Measurements from ENCODE around the gene TMEM52B. TPM values are rescaled to one million over a fixed set of nuclear protein-coding genes. Genes with fewer than 3 reads are reported as not detected.

TMEM52B gene
- total RNA-seq (2022; extraction: Qiagen RNA extraction) = 0.05 to 0.20 TPM (median 0.11 TPM) in 5 replicates

DNA sequence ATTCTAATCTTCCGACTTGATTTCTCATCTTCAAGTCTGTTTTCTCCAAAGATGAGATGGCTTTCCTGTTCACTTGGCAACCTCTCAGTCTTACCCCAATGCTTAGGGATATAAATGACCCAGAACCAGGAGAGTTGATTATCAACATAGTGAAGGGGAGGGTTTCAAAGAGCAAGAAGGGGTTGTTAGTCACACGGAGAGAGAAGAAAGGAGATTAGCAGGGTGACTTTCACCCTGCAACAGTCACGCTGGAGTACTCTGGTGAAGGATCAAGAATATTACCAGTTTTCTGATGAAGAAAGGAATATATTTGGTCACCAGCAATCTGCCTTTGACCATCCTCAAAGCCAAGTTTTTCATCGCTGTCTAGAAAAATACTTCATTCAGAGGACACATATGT lies at the start of gene TMEM52B:
TSS of gene TMEM52B (plus strand) at position 212 of the 400 bp plus-strand sequence. CDS start 543 bp downstream, outside the sequence.

DNA sequence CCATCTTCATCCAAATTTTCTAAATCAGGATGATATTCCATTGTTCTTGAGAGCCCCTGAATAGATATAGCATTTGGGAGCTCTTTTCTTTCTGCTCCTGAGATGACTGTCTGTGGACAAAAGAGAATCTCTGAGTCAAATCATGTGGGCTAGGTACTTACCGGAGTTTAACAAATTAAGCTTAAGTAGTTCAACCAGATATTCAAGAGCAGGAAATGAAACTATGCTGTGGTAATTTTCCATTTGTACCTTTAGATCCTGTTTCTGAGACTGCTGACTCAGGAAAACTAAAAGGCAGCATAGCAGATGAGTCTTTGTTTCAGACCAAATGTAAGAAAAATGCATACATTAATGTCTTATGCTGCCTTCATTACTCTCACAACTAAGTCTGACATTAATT lies 48.8 kb upstream of the TMEM52B start, which contains the start of gene CLEC7A:
TSS of gene CLEC7A (minus strand) at position 158 of the 400 bp plus-strand sequence. CDS start at position 41, 117 bp downstream.

DNA sequence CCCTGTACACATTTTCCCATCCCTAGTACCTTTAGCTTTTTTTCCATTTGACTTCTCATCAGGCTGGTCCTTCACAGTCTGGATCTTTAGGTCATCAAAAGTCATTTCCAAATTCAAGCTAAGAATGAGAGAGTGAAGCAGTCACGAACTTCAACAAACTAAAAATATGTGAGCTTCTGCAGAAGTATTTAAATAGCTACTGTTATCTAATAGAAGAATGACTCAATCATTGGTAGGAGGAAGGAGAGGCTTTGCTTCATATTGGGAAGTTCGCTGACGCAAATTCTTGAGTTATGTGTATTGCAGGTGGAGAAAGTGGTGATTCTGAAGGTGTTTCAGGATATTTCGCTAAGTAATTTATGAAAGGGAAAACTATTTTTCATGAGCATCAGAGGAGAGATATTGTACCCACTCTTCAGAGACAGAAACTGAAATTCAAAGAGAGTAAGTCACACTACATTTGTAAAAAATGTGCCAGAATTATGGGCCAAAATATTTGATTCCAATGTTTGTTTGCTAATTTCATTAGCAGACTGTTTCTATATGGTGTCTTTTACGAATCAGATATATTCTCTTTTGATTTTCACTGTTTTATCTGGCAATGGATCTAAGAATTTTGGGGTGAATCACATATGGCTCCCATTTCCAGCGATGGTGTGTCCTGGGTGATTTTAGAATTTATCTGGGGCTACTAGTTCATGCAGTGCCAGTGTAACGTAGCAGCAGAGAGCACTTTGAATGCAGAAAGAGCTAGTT lies 6.7 kb upstream of the TMEM52B start, which contains the start of gene OLR1:
TSS of gene OLR1 (minus strand) at position 160 of the 756 bp plus-strand sequence. CDS start at position 105, 55 bp downstream.

GRCh38 chr12:10212739-10213131 lies 33.9 kb downstream of the TMEM52B start, which contains the start of gene GABARAPL1:
GABARAPL1 (plus strand) TSS chr12:10212877; CDS start chr12:10213130, 253 bp downstream.

Other genes starting within 250 kb of the TMEM52B start
- not detected in 5 replicates for gene CLEC2A, start 246.7 kb upstream of the TMEM52B start, total RNA-seq (2022; extraction: Qiagen RNA extraction)
- gene CLEC12A, start 207.6 kb upstream of the TMEM52B start, total RNA-seq (2022; extraction: Qiagen RNA extraction) = not detected in 5 replicates
- not detected in 5 replicates for gene CLEC1B, start 179.9 kb upstream of the TMEM52B start, total RNA-seq (2022; extraction: Qiagen RNA extraction)
- gene CLEC12B, start 168.4 kb upstream of the TMEM52B start, total RNA-seq (2022; extraction: Qiagen RNA extraction) = not detected in 5 replicates
- gene CLEC9A, start 148.3 kb upstream of the TMEM52B start, total RNA-seq (2022; extraction: Qiagen RNA extraction) = not detected in 5 replicates
- not detected in 5 replicates for gene CLEC1A, start 80.0 kb upstream of the TMEM52B start, total RNA-seq (2022; extraction: Qiagen RNA extraction)
- gene CLEC7A, start 48.8 kb upstream of the TMEM52B start, total RNA-seq (2022; extraction: Qiagen RNA extraction) = not detected in 5 replicates
- gene OLR1, start 6.9 kb upstream of the TMEM52B start, total RNA-seq (2022; extraction: Qiagen RNA extraction) = 0.61 to 1.4 TPM (median 0.82 TPM) in 5 replicates
- 31.0 to 48.5 TPM (median 38.3 TPM) in 5 replicates for gene GABARAPL1, start 33.8 kb downstream of the TMEM52B start, total RNA-seq (2022; extraction: Qiagen RNA extraction)
- not detected in 5 replicates for gene KLRD1, start 128.8 kb downstream of the TMEM52B start, total RNA-seq (2022; extraction: Qiagen RNA extraction)
- 0.13 TPM in 1 of 5 replicates, not detected in the others for gene KLRK1, start 211.0 kb downstream of the TMEM52B start, total RNA-seq (2022; extraction: Qiagen RNA extraction)
- not detected in 5 replicates for gene KLRC4, start 230.7 kb downstream of the TMEM52B start, total RNA-seq (2022; extraction: Qiagen RNA extraction)
- gene KLRC3, start 241.6 kb downstream of the TMEM52B start, total RNA-seq (2022; extraction: Qiagen RNA extraction) = 0.13 to 0.24 TPM (median 0.16 TPM) in 4 of 5 replicates, not detected in the other